DOHH2 (cell line): Measurements from ENCODE around the gene LPCAT2.

Source experiments
- H3F3A ChIP-seq: fragments of 200-600 bp; sonication (generic), shearing (Covaris generic); 2 replicates; pipeline ENCODE4 v1.6.0; 2016; ENCODE audit warnings: antibody characterized with exemption, mild to moderate bottlenecking; ENCODE audit not compliant: control insufficient read depth, insufficient read depth
- H3K27ac ChIP-seq: fragments of 200-600 bp; sonication (generic); 2 replicates; pipeline ENCODE4 v1.5.1; 2014; ENCODE audit warnings: low read depth, mild to moderate bottlenecking, low read length, moderate library complexity
- H3K27me3 ChIP-seq: fragments of 200-600 bp; sonication (generic); 2 replicates; pipeline ENCODE4 v1.6.1; 2014; ENCODE audit warnings: mild to moderate bottlenecking, low read length, mixed read lengths; ENCODE audit not compliant: control insufficient read depth
- H3K36me3 ChIP-seq: fragments of 200-600 bp; sonication (generic); 2 replicates; pipeline ENCODE4 v1.6.1; 2014; ENCODE audit warnings: mild to moderate bottlenecking, low read length, moderate library complexity, mixed read lengths; ENCODE audit not compliant: control insufficient read depth
- H3K4me1 ChIP-seq: fragments of 200-600 bp; sonication (generic); 2 replicates; pipeline ENCODE4 v1.6.1; 2014; ENCODE audit warnings: mild to moderate bottlenecking, low read length, mixed read lengths; ENCODE audit not compliant: control insufficient read depth
- H3K4me2 ChIP-seq: fragments of 200-600 bp; sonication (generic); 2 replicates; pipeline ENCODE4 v1.6.0; 2014; ENCODE audit warnings: mild to moderate bottlenecking, low read length, moderate library complexity
- H3K4me3 ChIP-seq: fragments of 200-600 bp; sonication (generic); 2 replicates; pipeline ENCODE4 v1.5.1; 2014; ENCODE audit warnings: mild to moderate bottlenecking, low read length, mixed read lengths
- H3K79me2 ChIP-seq: fragments of 200-600 bp; sonication (generic); 2 replicates; pipeline ENCODE4 v1.6.1; 2014; ENCODE audit warnings: mild to moderate bottlenecking, low read length, mixed read lengths; ENCODE audit not compliant: control insufficient read depth
- H3K9me2 ChIP-seq: fragments of 200-600 bp; sonication (generic); replicated peaks from 2 replicates; pipeline ENCODE4 v1.6.1; 2014; ENCODE audit warnings: mild to moderate bottlenecking, low read length, mixed read lengths; ENCODE audit not compliant: control insufficient read depth
- H3K9me3 ChIP-seq: fragments of 200-600 bp; sonication (generic); 2 replicates; pipeline ENCODE4 v1.6.1; 2014; ENCODE audit warnings: antibody characterized with exemption, low read length, mixed read lengths; ENCODE audit not compliant: control insufficient read depth, insufficient read depth
- H4K20me1 ChIP-seq: fragments of 200-600 bp; sonication (generic); 2 replicates; pipeline ENCODE4 v1.6.0; 2014; ENCODE audit warnings: low read depth, mild to moderate bottlenecking, antibody characterized with exemption, low read length, moderate library complexity; ENCODE audit not compliant: control insufficient read depth, insufficient read depth
- EZH2phosphoT487 ChIP-seq: fragments of 200-600 bp; sonication (generic); IDR thresholded peaks from 2 replicates; pipeline ENCODE4 v1.6.1; 2017; ENCODE audit warnings: borderline replicate concordance, mild to moderate bottlenecking, antibody characterized with exemption, low read length, moderate library complexity, mixed read lengths
- TF ChIP-seq, protein P1 (sequence below): fragments of 200-600 bp; sonication (generic); IDR thresholded peaks from one replicate; pipeline ENCODE4 v1.5.1; 2014; ENCODE audit warnings: antibody characterized with exemption, mild to moderate bottlenecking, low read depth, low read length; ENCODE audit not compliant: poor library complexity, severe bottlenecking

The LPCAT2 gene

DNA sequence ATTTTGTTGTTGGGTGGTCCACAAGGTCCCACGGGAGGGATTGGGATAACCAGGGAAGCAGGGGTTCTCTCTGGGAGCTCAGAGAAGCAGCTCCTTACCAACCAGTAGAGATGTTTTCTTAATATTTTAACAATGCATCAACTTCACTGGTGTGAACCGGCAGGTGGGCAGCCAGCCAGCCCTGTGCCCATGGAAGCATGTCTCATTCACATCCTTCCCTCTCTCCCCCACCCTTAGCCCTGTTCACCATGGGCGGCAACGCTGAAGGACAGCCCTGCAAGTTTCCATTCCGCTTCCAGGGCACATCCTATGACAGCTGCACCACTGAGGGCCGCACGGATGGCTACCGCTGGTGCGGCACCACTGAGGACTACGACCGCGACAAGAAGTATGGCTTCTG lies 20.6 kb upstream of the LPCAT2 start:
- no peaks in the 10 kb centered on the region for H3F3A ChIP-seq
- no peaks in the 10 kb centered on the region for H3K4me1 ChIP-seq
- H3K4me2 ChIP-seq, result no peak overlapping the region
- no peaks in the 10 kb centered on the region for H3K9me2 ChIP-seq
- TF ChIP-seq, protein P1, sequence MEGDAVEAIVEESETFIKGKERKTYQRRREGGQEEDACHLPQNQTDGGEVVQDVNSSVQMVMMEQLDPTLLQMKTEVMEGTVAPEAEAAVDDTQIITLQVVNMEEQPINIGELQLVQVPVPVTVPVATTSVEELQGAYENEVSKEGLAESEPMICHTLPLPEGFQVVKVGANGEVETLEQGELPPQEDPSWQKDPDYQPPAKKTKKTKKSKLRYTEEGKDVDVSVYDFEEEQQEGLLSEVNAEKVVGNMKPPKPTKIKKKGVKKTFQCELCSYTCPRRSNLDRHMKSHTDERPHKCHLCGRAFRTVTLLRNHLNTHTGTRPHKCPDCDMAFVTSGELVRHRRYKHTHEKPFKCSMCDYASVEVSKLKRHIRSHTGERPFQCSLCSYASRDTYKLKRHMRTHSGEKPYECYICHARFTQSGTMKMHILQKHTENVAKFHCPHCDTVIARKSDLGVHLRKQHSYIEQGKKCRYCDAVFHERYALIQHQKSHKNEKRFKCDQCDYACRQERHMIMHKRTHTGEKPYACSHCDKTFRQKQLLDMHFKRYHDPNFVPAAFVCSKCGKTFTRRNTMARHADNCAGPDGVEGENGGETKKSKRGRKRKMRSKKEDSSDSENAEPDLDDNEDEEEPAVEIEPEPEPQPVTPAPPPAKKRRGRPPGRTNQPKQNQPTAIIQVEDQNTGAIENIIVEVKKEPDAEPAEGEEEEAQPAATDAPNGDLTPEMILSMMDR, result no peak
- no peak for TF ChIP-seq EZH2phosphoT487
- no peak overlapping the region for H3K27ac ChIP-seq
- H3K4me3 ChIP-seq, result no peak overlapping the region
- no peaks in the 10 kb centered on the region for H3K27me3 ChIP-seq
- H3K36me3 ChIP-seq, result no peaks in the 10 kb centered on the region
- no peaks in the 10 kb centered on the region for H3K79me2 ChIP-seq
- no peaks in the 10 kb centered on the region for H3K9me3 ChIP-seq
- no peaks in the 10 kb centered on the region for H4K20me1 ChIP-seq

DNA sequence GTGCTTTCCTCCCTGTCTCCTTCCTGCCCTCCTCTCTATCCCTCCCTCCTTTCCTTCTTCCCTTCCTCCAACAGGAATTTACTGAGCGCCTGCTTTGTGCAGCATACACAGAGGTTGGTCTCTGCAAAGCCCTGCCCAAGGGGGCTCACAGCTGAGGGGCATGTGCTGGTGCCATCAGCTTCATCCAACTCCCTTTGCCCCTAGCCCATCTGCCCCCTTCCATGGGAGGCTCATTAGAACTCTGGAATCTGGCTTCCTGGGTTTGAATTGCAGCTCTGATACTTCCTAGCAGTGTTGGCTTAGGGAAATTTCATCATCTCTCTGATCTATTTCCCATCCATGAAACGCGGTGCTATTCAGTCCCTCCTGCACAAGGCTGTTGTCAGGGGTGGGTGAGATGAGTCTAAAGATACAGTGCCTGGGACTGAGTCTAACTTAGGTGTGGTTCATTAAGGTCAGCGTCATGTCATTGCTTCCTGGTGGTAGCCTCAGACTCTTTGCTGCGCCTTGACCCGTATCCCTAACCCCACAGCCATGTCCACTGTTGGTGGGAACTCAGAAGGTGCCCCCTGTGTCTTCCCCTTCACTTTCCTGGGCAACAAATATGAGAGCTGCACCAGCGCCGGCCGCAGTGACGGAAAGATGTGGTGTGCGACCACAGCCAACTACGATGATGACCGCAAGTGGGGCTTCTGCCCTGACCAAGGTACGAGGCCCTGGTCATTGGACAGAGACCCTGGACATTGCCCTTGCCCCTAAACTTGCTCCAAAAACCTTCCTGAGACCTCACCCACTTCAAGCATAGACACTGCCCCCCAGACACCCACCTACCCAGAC lies 19.5 kb upstream of the LPCAT2 start:
- H3K4me1 ChIP-seq, result no peaks in the 10 kb centered on the region
- H4K20me1 ChIP-seq, result no peaks in the 10 kb centered on the region
- no peaks in the 10 kb centered on the region for H3K36me3 ChIP-seq
- TF ChIP-seq EZH2phosphoT487, result no peak
- TF ChIP-seq, protein P1, result no peak
- H3K4me2 ChIP-seq, result no peak overlapping the region
- H3K79me2 ChIP-seq, result no peaks in the 10 kb centered on the region
- H3K9me3 ChIP-seq, result no peaks in the 10 kb centered on the region
- no peak overlapping the region for H3K4me3 ChIP-seq
- no peaks in the 10 kb centered on the region for H3K9me2 ChIP-seq
- H3F3A ChIP-seq, result no peaks in the 10 kb centered on the region
- H3K27ac ChIP-seq, result no peak overlapping the region
- no peaks in the 10 kb centered on the region for H3K27me3 ChIP-seq

DNA sequence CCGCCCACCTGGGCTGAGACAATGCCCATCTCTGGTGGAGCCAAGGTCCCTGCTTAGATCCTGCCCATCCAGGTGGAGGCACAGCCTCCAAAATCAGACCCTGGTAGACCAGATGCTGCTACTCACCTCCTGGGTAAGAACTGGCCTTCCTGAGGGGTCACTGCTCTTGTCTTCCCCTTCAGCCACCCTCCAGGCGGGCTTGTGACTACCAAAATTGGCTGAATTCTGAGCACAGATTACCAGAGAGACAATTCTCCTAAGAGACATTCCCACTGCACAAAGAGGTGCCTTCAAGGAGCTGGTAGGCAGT lies 19.0 kb upstream of the LPCAT2 start:
- Histone ChIP-seq H3K9me3 (no peaks in the 10 kb centered on the region), H3K4me1 (no peaks in the 10 kb centered on the region), H3K27me3 (no peaks in the 10 kb centered on the region), H3K27ac (no peak overlapping the region), H3F3A (no peaks in the 10 kb centered on the region), H3K36me3 (no peaks in the 10 kb centered on the region), H3K9me2 (no peaks in the 10 kb centered on the region), H4K20me1 (no peaks in the 10 kb centered on the region), H3K79me2 (no peaks in the 10 kb centered on the region), H3K4me3 (no peak overlapping the region), H3K4me2 (no peak overlapping the region)
- no peak for TF ChIP-seq EZH2phosphoT487

DNA sequence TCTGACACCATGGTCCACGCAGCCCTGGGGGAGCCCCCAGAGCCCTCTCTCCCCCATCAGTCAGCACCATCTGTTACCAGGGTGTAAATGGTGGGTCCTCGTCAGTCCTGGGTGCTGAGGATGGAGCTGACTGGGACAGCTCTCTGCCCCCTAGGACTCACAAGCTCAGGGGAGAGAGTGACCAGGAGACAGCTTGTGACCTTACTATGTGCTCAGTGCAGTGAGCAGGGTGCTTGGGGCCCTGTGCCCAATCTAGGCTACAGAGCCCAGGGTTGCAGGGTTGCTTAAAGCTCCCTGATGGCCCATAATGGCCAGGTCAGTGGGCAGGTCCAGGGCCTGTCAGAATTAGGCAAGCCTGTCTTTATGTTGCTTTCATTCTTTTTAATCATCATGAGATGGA lies 18.6 kb upstream of the LPCAT2 start:
- Histone ChIP-seq H3F3A (no peaks in the 10 kb centered on the region), H3K27me3 (no peaks in the 10 kb centered on the region), H3K9me3 (no peaks in the 10 kb centered on the region), H3K27ac (no peak overlapping the region), H3K36me3 (no peaks in the 10 kb centered on the region), H3K4me1 (no peaks in the 10 kb centered on the region), H3K9me2 (no peaks in the 10 kb centered on the region), H4K20me1 (no peaks in the 10 kb centered on the region), H3K4me2 (no peak overlapping the region), H3K4me3 (no peak overlapping the region), H3K79me2 (no peaks in the 10 kb centered on the region)
- TF ChIP-seq, protein P1, result no peak
- TF ChIP-seq EZH2phosphoT487, result no peak
